ENCODE measurements around the gene PTCHD1.

DNA sequence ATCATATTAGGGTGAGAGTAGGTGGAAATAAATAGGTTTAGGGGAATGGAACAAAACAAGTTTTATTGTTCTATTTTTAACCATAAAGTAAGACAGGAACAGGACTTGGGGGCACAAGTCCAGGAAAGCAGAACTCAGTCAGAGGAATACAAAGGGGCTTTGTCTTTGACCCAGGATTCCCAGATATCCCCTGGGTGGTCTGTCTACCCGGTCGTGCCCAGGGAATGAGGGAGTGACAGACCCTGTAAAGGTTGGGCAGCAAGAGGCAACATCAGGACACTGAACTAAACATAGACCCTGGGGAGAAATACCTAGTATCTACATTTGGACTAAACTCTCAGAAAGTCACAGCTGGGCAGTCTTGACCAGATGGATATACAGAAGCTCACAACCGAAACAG lies 50.6 kb downstream of the PTCHD1 start:
- TF ChIP-seq, protein P1, sequence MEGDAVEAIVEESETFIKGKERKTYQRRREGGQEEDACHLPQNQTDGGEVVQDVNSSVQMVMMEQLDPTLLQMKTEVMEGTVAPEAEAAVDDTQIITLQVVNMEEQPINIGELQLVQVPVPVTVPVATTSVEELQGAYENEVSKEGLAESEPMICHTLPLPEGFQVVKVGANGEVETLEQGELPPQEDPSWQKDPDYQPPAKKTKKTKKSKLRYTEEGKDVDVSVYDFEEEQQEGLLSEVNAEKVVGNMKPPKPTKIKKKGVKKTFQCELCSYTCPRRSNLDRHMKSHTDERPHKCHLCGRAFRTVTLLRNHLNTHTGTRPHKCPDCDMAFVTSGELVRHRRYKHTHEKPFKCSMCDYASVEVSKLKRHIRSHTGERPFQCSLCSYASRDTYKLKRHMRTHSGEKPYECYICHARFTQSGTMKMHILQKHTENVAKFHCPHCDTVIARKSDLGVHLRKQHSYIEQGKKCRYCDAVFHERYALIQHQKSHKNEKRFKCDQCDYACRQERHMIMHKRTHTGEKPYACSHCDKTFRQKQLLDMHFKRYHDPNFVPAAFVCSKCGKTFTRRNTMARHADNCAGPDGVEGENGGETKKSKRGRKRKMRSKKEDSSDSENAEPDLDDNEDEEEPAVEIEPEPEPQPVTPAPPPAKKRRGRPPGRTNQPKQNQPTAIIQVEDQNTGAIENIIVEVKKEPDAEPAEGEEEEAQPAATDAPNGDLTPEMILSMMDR (IDR thresholded peaks at IDR 0.05 in 8 of 11, conservative IDR thresholded peaks at IDR 0.05 in 3 of 11), result no peak
- TF ChIP-seq POLR2A (IDR thresholded peaks at IDR 0.05) (no peak), POLR2AphosphoS5 (IDR thresholded peaks at IDR 0.05) (no peak)
